Measurements from ENCODE around the gene CRYM. TPM values are rescaled to one million over a fixed set of nuclear protein-coding genes. Genes with fewer than 3 reads are reported as not detected.

The CRYM gene
- total and polyA plus RNA-seq, 10 of the 15 experiments (the other 5 are each of a cell fraction or from before 2014, with no cell fraction given) = 0.30 to 6.1 (median 3.9) TPM

- Histone ChIP-seq H3K36me3 (ENCODE audit: control insufficient read depth in 2 of 2, insufficient read depth in 2 of 2, low read length in 1 of 2) (no peaks in the 10 kb centered on the region), H2AFZ (ENCODE audit: control insufficient read depth, low read depth, low read length) (no peak overlapping the region), H3K9ac (ENCODE audit: control insufficient read depth, insufficient read depth, low read length) (no peak overlapping the region), H3K4me2 (ENCODE audit: control insufficient read depth, insufficient read depth) (no peak overlapping the region), H3K4me3 (no peak overlapping the region), H4K20me1 (ENCODE audit: control insufficient read depth, insufficient read depth) (no peaks in the 10 kb centered on the region), H3K79me2 (ENCODE audit: control insufficient read depth, insufficient read depth, low read length) (no peaks in the 10 kb centered on the region), H3K27me3 (replicated peaks in 1 of 2; ENCODE audit: control insufficient read depth in 2 of 2, insufficient read depth in 2 of 2, low read length in 1 of 2) (no peaks in the 10 kb centered on the region), H3K4me1 (ENCODE audit: control insufficient read depth, insufficient read depth, low read length) (no peaks in the 10 kb centered on the region), H3K27ac (ENCODE audit: control insufficient read depth, insufficient read depth) (no peak overlapping the region), H3K9me3 (replicated peaks; ENCODE audit: control insufficient read depth, insufficient read depth, low read length) (no peaks in the 10 kb centered on the region; the same call in 2 of the 3 replicates)
- CTCF ChIA-PET = no interaction called here
- in situ Hi-C loops (cut with MboI) (no loop called here), intact Hi-C loops (cut with micrococcal nuclease; ENCODE audit: unreplicated experiment) (no loop called here)
- ATAC-seq = no peak
- no peak for TF ChIP-seq ZSCAN29 (IDR thresholded peaks at IDR 0.05)
- TF ChIP-seq TCF7 (IDR thresholded peaks at IDR 0.05; ENCODE audit: borderline replicate concordance) = no peak
- TF ChIP-seq BRCA1 (IDR thresholded peaks at IDR 0.05; ENCODE audit: low read depth, low read length) = no peak
- no peak for TF ChIP-seq ZNF622 (IDR thresholded peaks at IDR 0.05)
- no peak for DNase-seq (ENCODE audit: low read depth, low spot score)
- SMC1A ChIA-PET (ENCODE audit: uncharacterized antibody, unreplicated experiment) = no interaction called here
- no peak for FAIRE-seq
- no TSS peak for BruUV-seq (replicated peaks)
- RAD21 ChIA-PET (ENCODE audit: unreplicated experiment) = no interaction called here
- 38% methylated on average over 2 of the region's 2 CpGs for WGBS (ENCODE audit: insufficient coverage, insufficient replicate concordance, low lambda C conversion rate, missing lambda C conversion rate)
- POLR2A ChIA-PET = no interaction called here
These were observed 61.0 kb downstream of the CRYM start for GRCh38 chr16:21217121-21217520.

GRCh38 chr16:21214086-21214485 lies 64.0 kb downstream of the CRYM start:
- Histone ChIP-seq H3K4me2 (ENCODE audit: control insufficient read depth, insufficient read depth) (no peak overlapping the region), H4K20me1 (ENCODE audit: control insufficient read depth, insufficient read depth) (no peaks in the 10 kb centered on the region), H3K9me3 (replicated peaks; ENCODE audit: control insufficient read depth, insufficient read depth, low read length) (no peaks in the 10 kb centered on the region; the same call in 2 of the 3 replicates), H3K79me2 (ENCODE audit: control insufficient read depth, insufficient read depth, low read length) (no peaks in the 10 kb centered on the region), H3K27me3 (replicated peaks in 1 of 2; ENCODE audit: control insufficient read depth in 2 of 2, insufficient read depth in 2 of 2, low read length in 1 of 2) (no peaks in the 10 kb centered on the region), H3K4me3 (no peak overlapping the region), H2AFZ (ENCODE audit: control insufficient read depth, low read depth, low read length) (no peak overlapping the region), H3K36me3 (ENCODE audit: control insufficient read depth in 2 of 2, insufficient read depth in 2 of 2, low read length in 1 of 2) (no peaks in the 10 kb centered on the region), H3K9ac (ENCODE audit: control insufficient read depth, insufficient read depth, low read length) (no peak overlapping the region), H3K4me1 (ENCODE audit: control insufficient read depth, insufficient read depth, low read length) (no peaks in the 10 kb centered on the region), H3K27ac (ENCODE audit: control insufficient read depth, insufficient read depth) (no peak overlapping the region)
- no peak for DNase-seq (ENCODE audit: low read depth, low spot score)
- intact Hi-C loops (cut with micrococcal nuclease; ENCODE audit: unreplicated experiment) = no loop called here
- ChIA-PET CTCF (interaction anchor here (1.4 kb wide), 1 partner anchor 25 kb away, joined by 4 read pairs; no protein-coding TSS in a partner anchor), RAD21 (ENCODE audit: unreplicated experiment) (no interaction called here), POLR2A (no interaction called here), SMC1A (ENCODE audit: uncharacterized antibody, unreplicated experiment) (interaction anchor here (0.7 to 1.0 kb wide), 2 partner anchors 19 to 88 kb away, joined by 3 read pairs; no protein-coding TSS in a partner anchor)
- WGBS (ENCODE audit: insufficient coverage, insufficient replicate concordance, low lambda C conversion rate, missing lambda C conversion rate) = 64% methylated on average over 4 of the region's 4 CpGs
- no TSS peak for BruUV-seq (replicated peaks)
- ATAC-seq = no peak
- in situ Hi-C loops (cut with MboI) = no loop called here
- FAIRE-seq = no peak
- no peak for TF ChIP-seq HDAC2 (IDR thresholded peaks at IDR 0.05)
- no peak for TF ChIP-seq HDAC6 (IDR thresholded peaks at IDR 0.05; ENCODE audit: unreplicated experiment)
- TF ChIP-seq REST (IDR thresholded peaks at IDR 0.05; ENCODE audit: low read depth, low read length) = no peak
- no peak for TF ChIP-seq JUND (IDR thresholded peaks at IDR 0.05; ENCODE audit: low read depth, low read length)
- no peak for TF ChIP-seq MEF2B (IDR thresholded peaks at IDR 0.05; ENCODE audit: partially characterized antibody, poor library complexity, severe bottlenecking)
- TF ChIP-seq NR2C1 (IDR thresholded peaks at IDR 0.05) = no peak
- no peak for TF ChIP-seq E4F1 (IDR thresholded peaks at IDR 0.05; ENCODE audit: borderline replicate concordance, partially characterized antibody)
- no peak for TF ChIP-seq RBBP5 (conservative IDR thresholded peaks at IDR 0.05)
- TF ChIP-seq BACH1 (IDR thresholded peaks at IDR 0.05; ENCODE audit: borderline replicate concordance) = no peak
